H9 (cell line): ENCODE measurements around the gene SNX11. TPM values are rescaled to one million over a fixed set of nuclear protein-coding genes. Genes with fewer than 3 reads are reported as not detected.

Experiments
- DNase-seq: peaks from one replicate; pipeline ENCODE4 v3.0.0-alpha.2; 2017
- H2AFZ ChIP-seq: one replicate; pipeline ENCODE4 v1.6.1; 2013; ENCODE audit warnings: mild to moderate bottlenecking, low read length, control low read depth, moderate library complexity
- H2AK5ac ChIP-seq: 2 replicates; pipeline ENCODE4 v1.6.1; 2013; ENCODE audit warnings: low read length, control low read depth, mixed read lengths; ENCODE audit not compliant: insufficient read length
- H2BK120ac ChIP-seq: one replicate; pipeline ENCODE4 v1.6.1; 2013; ENCODE audit warnings: low read depth, mild to moderate bottlenecking, low read length, control low read depth, inconsistent platforms; ENCODE audit not compliant: poor library complexity, severe bottlenecking
- H2BK12ac ChIP-seq: 2 replicates; pipeline ENCODE4 v1.6.1; 2013; ENCODE audit warnings: low read length, control low read depth, mixed read lengths, low read depth; ENCODE audit not compliant: insufficient read length
- H2BK15ac ChIP-seq: 2 replicates; pipeline ENCODE4 v1.6.1; 2013; ENCODE audit warnings: low read depth, low read length, control low read depth
- H2BK20ac ChIP-seq: one replicate; pipeline ENCODE4 v1.6.1; 2013; ENCODE audit warnings: low read depth, mild to moderate bottlenecking, low read length, control low read depth, inconsistent platforms; ENCODE audit not compliant: poor library complexity, severe bottlenecking
- H2BK5ac ChIP-seq: 2 replicates; pipeline ENCODE4 v1.6.1; 2013; ENCODE audit warnings: low read length, control low read depth, mixed read lengths; ENCODE audit not compliant: insufficient read length
- H3K14ac ChIP-seq: 2 replicates; pipeline ENCODE4 v1.6.1; 2013; ENCODE audit warnings: low read length, control low read depth; ENCODE audit not compliant: insufficient read depth
- H3K18ac ChIP-seq: 2 replicates; pipeline ENCODE4 v1.6.1; 2013; ENCODE audit warnings: low read depth, mild to moderate bottlenecking, mixed read lengths, low read length, control low read depth; ENCODE audit not compliant: insufficient read length
- H3K23ac ChIP-seq: 2 replicates; pipeline ENCODE4 v1.6.1; 2013; ENCODE audit warnings: low read length, control low read depth, mixed read lengths, low read depth; ENCODE audit not compliant: insufficient read length
- H3K23me2 ChIP-seq: 2 replicates; pipeline ENCODE4 v1.6.1; 2013; ENCODE audit warnings: low read depth, mild to moderate bottlenecking, mixed read lengths, low read length, control low read depth; ENCODE audit not compliant: insufficient read length, poor library complexity, severe bottlenecking
- H3K27ac ChIP-seq: 2 replicates; pipeline ENCODE4 v1.5.1; 2013; ENCODE audit warnings: low read length, control low read depth, mixed read lengths, low read depth; ENCODE audit not compliant: insufficient read length
- H3K27me3 ChIP-seq: 2 replicates; pipeline ENCODE4 v1.6.1; 2013; ENCODE audit warnings: low read length, control low read depth, inconsistent platforms; ENCODE audit not compliant: insufficient read depth
- H3K4ac ChIP-seq: 2 replicates; pipeline ENCODE4 v1.6.1; 2013; ENCODE audit warnings: low read depth, mild to moderate bottlenecking, control low read depth, inconsistent platforms, low read length, moderate library complexity
- H3K4me1 ChIP-seq: 2 replicates; pipeline ENCODE4 v1.6.1; 2013; ENCODE audit warnings: low read length, control low read depth, inconsistent platforms; ENCODE audit not compliant: insufficient read depth
- H3K4me2 ChIP-seq: 2 replicates; pipeline ENCODE4 v1.6.1; 2013; ENCODE audit warnings: low read length, control low read depth, mixed read lengths; ENCODE audit not compliant: insufficient read length, insufficient read depth
- H3K56ac ChIP-seq: 2 replicates; pipeline ENCODE4 v1.6.1; 2013; ENCODE audit warnings: low read depth, mild to moderate bottlenecking, mixed read lengths, low read length, control low read depth; ENCODE audit not compliant: insufficient read length
- H3K79me1 ChIP-seq: 2 replicates; pipeline ENCODE4 v1.6.1; 2013; ENCODE audit warnings: low read depth, mild to moderate bottlenecking, moderate library complexity, low read length, control low read depth, inconsistent platforms; ENCODE audit not compliant: insufficient read depth, poor library complexity, severe bottlenecking
- H3K79me2 ChIP-seq: 2 replicates; pipeline ENCODE4 v1.6.1; 2013; ENCODE audit warnings: low read length, control low read depth, inconsistent platforms; ENCODE audit not compliant: insufficient read depth
- H3K9ac ChIP-seq: 2 replicates; pipeline ENCODE4 v1.6.1; 2013; ENCODE audit warnings: low read length, control low read depth, mixed read lengths; ENCODE audit not compliant: insufficient read length; ENCODE audit errors: extremely low read depth
- H3K9me3 ChIP-seq: one replicate; pipeline ENCODE4 v1.6.1; 2013; ENCODE audit warnings: low read depth, low read length, inconsistent platforms; ENCODE audit not compliant: control insufficient read depth
- H3T11ph ChIP-seq: one replicate; pipeline ENCODE4 v1.6.1; 2013; ENCODE audit warnings: mild to moderate bottlenecking, low read length, control low read depth, inconsistent platforms
- H4K20me1 ChIP-seq: one replicate; pipeline ENCODE4 v1.6.1; 2013; ENCODE audit not compliant: control insufficient read depth, insufficient read length, insufficient read depth
- H4K5ac ChIP-seq: 2 replicates; pipeline ENCODE4 v1.6.1; 2013; ENCODE audit warnings: low read depth, mild to moderate bottlenecking, mixed read lengths, low read length, control low read depth; ENCODE audit not compliant: insufficient read length
- H4K8ac ChIP-seq: replicated peaks from 2 replicates; pipeline ENCODE4 v1.6.1; 2013; ENCODE audit warnings: low read length, control low read depth, mixed read lengths, low read depth; ENCODE audit not compliant: insufficient read length
- H4K91ac ChIP-seq: 2 replicates; pipeline ENCODE4 v1.6.1; 2013; ENCODE audit warnings: low read depth, mild to moderate bottlenecking, moderate library complexity, mixed read lengths, low read length, control low read depth; ENCODE audit not compliant: insufficient read length
- H3K27ac Mint-ChIP-seq, 3 experiments: 2 replicates in 2 of 3; 3 replicates in 1 of 3; pipeline ENCODE4 v1.8.0; 2020 to 2021; ENCODE audit warnings: mixed read lengths in 3 of 3, mild to moderate bottlenecking in 1 of 3, moderate library complexity in 1 of 3
- H3K27me3 Mint-ChIP-seq: 2 replicates; pipeline ENCODE4 v1.8.0; 2021; ENCODE audit warnings: low read depth, mild to moderate bottlenecking, moderate library complexity, mixed read lengths
- H3K36me3 Mint-ChIP-seq, 3 experiments: 2 replicates in 2 of 3; 3 replicates in 1 of 3; pipeline ENCODE4 v1.8.0; 2020 to 2021; ENCODE audit warnings: low read depth in 3 of 3, mixed read lengths in 3 of 3; ENCODE audit not compliant: insufficient read depth in 1 of 3
- H3K4me1 Mint-ChIP-seq, 2 experiments: 2 replicates each; pipeline ENCODE4 v1.8.0; 2020; ENCODE audit warnings: mixed read lengths in 2 of 2
- H3K4me3 Mint-ChIP-seq, 2 experiments: 2 replicates in 1 of 2; 3 replicates in 1 of 2; pipeline ENCODE4 v1.8.0; 2020 to 2021; ENCODE audit warnings: mild to moderate bottlenecking in 2 of 2, mixed read lengths in 2 of 2, moderate library complexity in 1 of 2
- H3K9me3 Mint-ChIP-seq, 2 experiments: 2 replicates in 1 of 2; 3 replicates in 1 of 2; pipeline ENCODE4 v1.8.0; 2020; ENCODE audit warnings: mild to moderate bottlenecking in 2 of 2, mixed read lengths in 2 of 2, moderate library complexity in 1 of 2
- CTCF ChIP-seq: fragments of 200-600 bp; sonication (generic); conservative IDR thresholded peaks from 3 replicates; pipeline ENCODE4 v1.8.0; 2021; ENCODE audit warnings: antibody characterized with exemption, mild to moderate bottlenecking
- WGBS: extraction: QIAGEN DNeasy Blood & Tissue Kit; methylation state at CpG from one replicate; pipeline ENCODE4 v1.1.7; 2013; ENCODE audit warnings: missing lambda C conversion rate, low lambda C conversion rate, mixed read lengths; ENCODE audit not compliant: insufficient read length; ENCODE audit errors: extremely low coverage; 5-methylcytosine and 5-hydroxymethylcytosine counted together
- total RNA-seq: library from RNA; stranded (reverse); gene quantifications from 2 replicates; pipeline ENCODE4 v1.2.1, GENCODE V29; 2021

SNX11 gene
- total RNA-seq, 1 experiment from 2014 or later, result 20.0 TPM

- H3K27ac Mint-ChIP-seq, result no peak overlapping the region
- Histone ChIP-seq H2AK5ac (no peak overlapping the region), H3K27me3 (no peaks in the 10 kb centered on the region), H3K79me1 (no peaks in the 10 kb centered on the region), H3K79me2 (no peaks in the 10 kb centered on the region), H4K91ac (no peak overlapping the region), H3K9me3 (no peaks in the 10 kb centered on the region), H3K4me2 (no peak overlapping the region), H3K23ac (no peak overlapping the region), H3K27ac (no peak overlapping the region), H4K5ac (no peak overlapping the region), H2BK120ac (no peak overlapping the region), H3K9ac (no peak overlapping the region), H2AFZ (no peak overlapping the region), H3T11ph (no peak overlapping the region), H3K18ac (no peak overlapping the region), H3K14ac (no peak overlapping the region), H3K4me1 (no peaks in the 10 kb centered on the region), H2BK15ac (no peak overlapping the region), H2BK12ac (no peak overlapping the region), H2BK5ac (no peak overlapping the region), H3K56ac (no peak overlapping the region), H4K20me1 (no peaks in the 10 kb centered on the region), H4K8ac (no peak overlapping the region), H2BK20ac (no peak overlapping the region), H3K4ac (no peak overlapping the region), H3K23me2 (no peaks in the 10 kb centered on the region)
- H3K36me3 Mint-ChIP-seq, result peaks cover 0 to 11% (median 6%) of the 10 kb centered on the region in 3 experiments; a peak in 4 of 7 replicates
- TF ChIP-seq CTCF, result no peak
- H3K27me3 Mint-ChIP-seq, result no peaks in the 10 kb centered on the region
- WGBS, result no CpG with 5 or more reads among the region's 5 CpGs
- DNase-seq, result no peak
- H3K4me1 Mint-ChIP-seq, result peaks cover 9 to 16% of the 10 kb centered on the region in 2 experiments
- no peaks in the 10 kb centered on the region; a peak in 1 of 5 replicates for H3K9me3 Mint-ChIP-seq
- H3K4me3 Mint-ChIP-seq, result no peak overlapping the region
These were observed 20.8 kb downstream of the SNX11 start for GRCh38 chr17:48128400-48128799.
